Common myeloid progenitor, CD34-positive (primary cell): ENCODE data around the gene CFAP99.

Experiments used
- CTCF ChIA-PET: fragments of 350-600 bp; sonication (Branson Sonifier 250); formaldehyde crosslinking; loops from one replicate; lab custom pipeline; 2021; ENCODE audit warnings: antibody characterized with exemption; lab: Charles Lee
- POLR2A ChIA-PET: fragments of 350-600 bp; sonication (Branson Sonifier 250); formaldehyde crosslinking; loops from one replicate; lab custom pipeline; 2021; ENCODE audit warnings: antibody characterized with exemption; lab: Charles Lee
- DNase-seq, 3 donors: peaks; one replicate each; pipeline versions ENCODE4 v3.0.0 to v3.0.0-alpha.2; 2013
- H3K27ac ChIP-seq, 2 experiments: 1 replicate in 1 of 2; 2 replicates in 1 of 2; pipeline ENCODE4 v1.7.0; 2013; ENCODE audit warnings: inconsistent platforms in 2 of 2, low read length in 2 of 2, mild to moderate bottlenecking in 2 of 2, low read depth in 1 of 2, moderate library complexity in 1 of 2; ENCODE audit not compliant: severe bottlenecking in 2 of 2, insufficient read depth in 1 of 2, poor library complexity in 1 of 2
- H3K27me3 ChIP-seq, 5 experiments: replicated peaks in 2 of 5; 1 replicate in 3 of 5; 2 replicates in 2 of 5; pipeline versions ENCODE4 v1.6.1 to v1.7.0; 2013; ENCODE audit warnings: low read length in 4 of 5, mild to moderate bottlenecking in 2 of 5, moderate library complexity in 2 of 5, inconsistent platforms in 1 of 5; ENCODE audit not compliant: insufficient read depth in 5 of 5, control insufficient read depth in 4 of 5
- H3K36me3 ChIP-seq, 4 experiments: 1 replicate in 2 of 4; 2 replicates in 2 of 4; pipeline versions ENCODE4 v1.6.1 to v1.7.0; 2013; ENCODE audit warnings: low read length in 3 of 4, control low read depth in 1 of 4, mild to moderate bottlenecking in 1 of 4; ENCODE audit not compliant: control insufficient read depth in 4 of 4, insufficient read depth in 4 of 4
- H3K4me1 ChIP-seq, 4 experiments: 1 replicate in 3 of 4; 2 replicates in 1 of 4; pipeline versions ENCODE4 v1.6.1 to v1.7.1; 2013; ENCODE audit warnings: low read length in 3 of 4, mild to moderate bottlenecking in 3 of 4, control low read depth in 1 of 4, inconsistent platforms in 1 of 4, moderate library complexity in 1 of 4; ENCODE audit not compliant: control insufficient read depth in 4 of 4, insufficient read depth in 4 of 4; ENCODE audit errors: control extremely low read depth in 1 of 4
- H3K4me3 ChIP-seq, 7 experiments: 1 replicate in 4 of 7; 2 replicates in 3 of 7; pipeline versions ENCODE4 v1.5.1 to v1.7.0; 2013; ENCODE audit warnings: mild to moderate bottlenecking in 7 of 7, low read length in 6 of 7, moderate library complexity in 6 of 7, inconsistent platforms in 2 of 7, low read depth in 2 of 7, control low read depth in 1 of 7; ENCODE audit not compliant: insufficient read depth in 4 of 7, control insufficient read depth in 1 of 7; ENCODE audit errors: extremely low read depth in 1 of 7
- H3K9me3 ChIP-seq, 5 experiments: 1 replicate in 4 of 5; 2 replicates in 1 of 5; pipeline versions ENCODE4 v1.6.1 to v1.7.1; 2013; ENCODE audit warnings: low read length in 4 of 5, mild to moderate bottlenecking in 2 of 5, inconsistent platforms in 1 of 5, low read depth in 1 of 5, moderate library complexity in 1 of 5; ENCODE audit not compliant: control insufficient read depth in 4 of 5, insufficient read depth in 2 of 5; ENCODE audit errors: control extremely low read depth in 1 of 5
- WGBS: methylation state at CpG from one replicate; pipeline ENCODE4 v1.1.5; 2013; ENCODE audit not compliant: insufficient coverage; 5-methylcytosine and 5-hydroxymethylcytosine counted together

CFAP99 gene

DNA sequence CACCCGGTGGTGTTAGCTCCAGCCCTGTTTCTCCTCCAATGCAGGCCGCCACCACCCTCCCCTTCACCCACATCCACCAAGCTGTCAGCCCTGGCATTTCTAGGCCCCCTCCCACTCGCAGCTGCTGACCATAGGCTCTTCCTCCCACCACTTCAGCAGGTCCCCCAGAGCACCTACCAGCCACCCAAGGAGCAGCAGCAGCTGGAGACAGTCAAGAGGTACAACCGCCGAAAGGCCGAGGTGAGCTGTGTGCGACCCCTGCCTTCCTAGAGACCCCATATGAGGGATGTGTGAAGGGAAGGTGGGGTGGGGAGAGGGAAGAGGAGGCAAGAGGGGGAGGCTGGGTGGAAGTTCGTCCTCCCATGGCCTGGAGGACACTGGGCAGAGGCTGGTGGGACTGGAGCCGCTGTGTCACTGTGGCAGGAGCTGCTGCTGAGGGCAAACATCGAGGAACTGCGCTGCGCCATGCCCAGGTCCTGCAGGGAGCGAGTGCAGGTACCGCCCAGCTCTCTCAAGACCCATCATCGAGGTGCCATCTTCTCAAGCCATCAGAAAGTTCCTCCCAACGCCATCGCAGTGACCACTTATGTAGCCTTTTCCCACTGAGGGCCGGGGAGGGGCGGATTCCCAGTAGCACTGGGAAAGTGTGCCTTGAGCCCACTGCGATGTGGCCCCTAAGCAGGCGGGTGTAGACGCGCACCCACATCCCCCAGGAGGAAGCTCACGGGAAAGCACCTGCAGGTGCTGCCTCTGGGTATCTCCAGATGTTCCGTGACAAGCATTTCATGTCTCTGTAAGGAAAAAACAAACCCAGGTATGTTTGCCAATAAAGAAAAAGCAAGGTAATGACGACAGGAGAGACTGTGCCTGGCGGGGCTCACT, 31.0 kb downstream of the CFAP99 start:
- Histone ChIP-seq H3K9me3 (no peaks in the 10 kb centered on the region), H3K36me3 (no peaks in the 10 kb centered on the region), H3K27me3 (no peaks in the 10 kb centered on the region), H3K27ac (no peak overlapping the region), H3K4me1 (no peaks in the 10 kb centered on the region), H3K4me3 (no peak overlapping the region)
- WGBS: 97% methylated on average over 25 of the region's 27 CpGs
- DNase-seq: no peak
- ChIA-PET POLR2A (no interaction called here), CTCF (interaction anchor here (0.7 to 3.6 kb wide), 6 partner anchors 7 to 171 kb away, joined by 3 to 14 read pairs (median 4); no protein-coding TSS in a partner anchor)

DNA sequence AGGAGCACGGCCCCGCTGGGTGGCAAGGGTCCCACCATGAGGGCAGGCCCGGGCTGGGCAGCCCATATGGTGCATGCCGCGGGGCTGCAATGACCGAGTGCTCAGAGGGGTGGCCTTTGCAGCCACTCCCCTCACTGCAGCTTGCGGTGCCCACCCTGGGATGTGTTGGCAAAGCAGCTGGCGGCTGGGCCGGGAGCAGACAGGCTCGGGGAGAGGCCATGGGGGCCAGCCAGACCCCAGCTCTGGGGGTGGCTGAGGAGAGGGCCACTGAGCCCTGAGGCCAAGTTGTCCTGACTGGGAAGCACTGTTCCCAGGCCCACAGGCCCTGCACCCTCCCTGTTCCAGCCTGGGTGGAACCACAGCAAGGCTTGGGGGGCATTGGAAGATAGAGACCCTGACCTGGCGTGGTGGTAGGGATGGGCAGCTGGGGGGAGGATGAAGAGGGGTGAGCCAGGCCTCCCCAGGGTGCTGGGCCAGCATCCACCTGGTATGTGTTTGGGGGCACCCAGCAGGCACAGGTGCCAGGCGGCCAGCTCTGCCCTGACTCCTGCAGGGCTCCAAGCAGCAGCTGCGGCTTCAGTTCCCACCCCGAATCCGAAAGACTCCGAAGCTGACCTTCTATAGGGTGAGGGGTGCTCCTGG, 31.8 kb downstream of the CFAP99 start:
- WGBS: 96% methylated on average over 8 of the region's 16 CpGs
- Histone ChIP-seq H3K9me3 (no peaks in the 10 kb centered on the region), H3K27me3 (no peaks in the 10 kb centered on the region), H3K27ac (no peak overlapping the region), H3K4me1 (no peaks in the 10 kb centered on the region), H3K4me3 (no peak overlapping the region), H3K36me3 (no peaks in the 10 kb centered on the region)
- POLR2A ChIA-PET: no interaction called here
- DNase-seq: no peak
- CTCF ChIA-PET: interaction anchor here (1.8 to 3.6 kb wide), 3 partner anchors 8 to 14 kb away, joined by 4 to 14 read pairs (median 11); no protein-coding TSS in a partner anchor

DNA sequence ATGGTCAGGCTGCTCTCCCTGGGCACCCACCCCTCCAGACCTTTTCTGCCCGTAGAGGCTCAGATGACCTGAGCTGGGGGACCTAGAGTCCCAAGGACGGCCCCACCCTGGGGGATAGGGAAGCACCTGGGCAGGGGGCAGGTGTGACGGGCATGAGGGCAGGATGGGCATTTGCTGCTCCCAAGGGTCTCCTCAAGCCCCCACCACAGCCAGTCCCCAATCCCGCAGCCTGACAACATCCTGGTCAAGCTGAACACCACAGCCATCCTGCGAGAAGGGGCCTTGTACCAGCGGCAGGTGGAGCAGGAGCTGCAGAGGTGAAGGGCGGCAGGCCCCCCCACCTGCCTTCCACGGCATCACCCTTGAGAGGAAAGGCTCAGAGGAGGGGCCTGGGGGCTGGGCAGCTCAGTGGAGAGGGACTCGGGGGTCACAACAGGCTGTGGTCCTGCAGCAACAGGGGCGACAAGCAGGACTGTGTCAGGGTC, 32.3 kb downstream of the CFAP99 start:
- ChIA-PET POLR2A (no interaction called here), CTCF (interaction anchor here (2.8 to 3.6 kb wide), 2 partner anchors 9 kb away, joined by 11 to 14 read pairs; no protein-coding TSS in a partner anchor)
- DNase-seq: no peak
- Histone ChIP-seq H3K4me1 (no peaks in the 10 kb centered on the region), H3K36me3 (no peaks in the 10 kb centered on the region), H3K4me3 (no peak overlapping the region), H3K27ac (no peak overlapping the region), H3K27me3 (no peaks in the 10 kb centered on the region), H3K9me3 (no peaks in the 10 kb centered on the region)
- WGBS: 90% methylated on average over 7 of the region's 10 CpGs

DNA sequence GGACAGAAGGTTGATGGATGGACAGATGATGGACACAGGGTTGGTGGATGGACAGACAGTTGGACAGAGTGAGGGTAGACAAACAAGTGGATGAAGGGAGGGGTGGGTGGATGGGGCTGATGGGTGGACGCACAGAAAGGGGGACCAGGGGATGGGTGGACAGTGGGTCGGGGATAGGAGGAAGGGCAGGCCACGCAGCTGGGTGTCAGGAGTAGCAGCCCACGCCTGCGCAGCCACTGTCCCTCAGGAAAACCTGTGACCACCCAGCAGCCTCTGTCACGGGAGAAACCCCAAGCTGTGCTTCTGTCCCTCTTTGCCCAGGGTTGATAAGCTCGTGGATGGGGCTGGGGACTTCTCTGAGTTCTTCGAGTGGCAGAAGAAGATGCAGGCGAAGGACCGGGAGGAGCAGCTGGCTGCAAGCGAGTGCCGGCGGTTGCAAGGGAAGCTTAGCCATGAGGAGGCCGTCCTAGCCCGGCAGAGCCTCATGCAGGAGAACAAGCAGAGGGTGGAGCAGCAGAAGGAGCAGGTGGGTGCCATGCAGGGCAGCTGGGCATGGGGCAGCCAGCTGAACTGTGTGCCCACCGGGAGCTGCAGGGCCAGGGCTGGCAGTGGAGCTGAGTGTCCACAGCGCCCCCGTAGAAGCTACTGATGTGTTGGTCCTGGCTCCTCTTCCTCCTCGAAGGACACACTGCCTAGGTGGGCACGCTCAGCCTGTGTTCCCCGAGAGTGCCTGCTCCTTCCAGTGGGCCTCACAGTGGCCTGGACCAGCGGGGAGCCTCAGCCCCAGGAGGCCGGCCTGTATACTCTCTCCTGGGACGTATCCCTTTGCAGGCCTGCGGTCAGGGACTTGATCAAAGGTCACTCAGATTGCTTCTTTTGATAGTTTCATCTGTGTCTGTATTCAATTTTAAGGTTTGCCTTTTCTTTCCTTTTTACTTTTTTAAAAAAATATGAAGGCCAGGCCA, 33.3 kb downstream of the CFAP99 start:
- Histone ChIP-seq H3K27ac (no peak overlapping the region), H3K36me3 (no peaks in the 10 kb centered on the region), H3K9me3 (no peaks in the 10 kb centered on the region), H3K4me1 (no peaks in the 10 kb centered on the region), H3K4me3 (no peak overlapping the region), H3K27me3 (no peaks in the 10 kb centered on the region)
- CTCF ChIA-PET: interaction anchor here (1.0 to 3.6 kb wide), 3 partner anchors 8 to 14 kb away, joined by 3 to 14 read pairs (median 11); no protein-coding TSS in a partner anchor
- WGBS: 94% methylated on average over 23 of the region's 25 CpGs
- POLR2A ChIA-PET: interaction anchor here (0.7 kb wide), 1 partner anchor 12 kb away, joined by 3 read pairs; no protein-coding TSS in a partner anchor
- DNase-seq: no peak

DNA sequence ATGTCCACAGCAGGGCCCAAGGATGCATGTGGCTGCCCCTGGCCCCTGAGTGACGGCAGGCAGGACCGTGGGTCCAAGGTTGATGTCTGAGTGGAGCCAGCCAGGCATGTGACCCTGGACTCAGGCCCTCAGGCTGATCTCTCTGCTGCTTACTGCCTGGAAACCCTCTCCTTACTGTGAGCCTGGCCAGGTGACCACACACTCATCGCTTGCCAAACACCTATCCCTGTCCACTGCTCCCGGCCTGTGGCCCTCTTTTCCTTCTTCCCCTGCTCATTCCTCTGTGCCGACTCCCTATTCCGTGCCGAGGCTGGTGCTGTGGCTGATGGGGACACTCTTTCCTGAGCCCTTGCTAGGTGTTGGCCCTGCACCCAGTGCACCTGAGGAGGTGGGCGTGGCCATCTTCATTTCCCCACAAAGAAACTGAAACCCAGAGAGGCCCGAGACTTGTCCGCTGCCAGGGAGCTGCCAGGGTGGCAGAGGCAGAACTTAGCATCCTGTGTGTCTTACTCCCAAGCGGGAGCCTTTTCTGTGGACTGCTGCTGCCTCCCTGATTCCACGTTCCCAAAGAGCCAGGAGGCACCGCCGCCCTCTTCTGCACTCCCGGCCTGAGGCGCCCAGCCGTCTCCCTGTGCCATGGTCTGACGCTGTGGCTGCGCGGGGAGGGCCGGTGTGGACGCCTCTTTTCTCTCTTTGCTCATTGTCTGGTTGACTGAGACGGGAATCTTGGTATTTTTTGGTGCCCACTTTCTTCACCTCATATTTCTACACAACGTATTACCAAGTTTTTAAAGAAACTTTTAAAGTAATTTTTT, 38.9 kb downstream of the CFAP99 start:
- Histone ChIP-seq H3K27ac (no peak overlapping the region), H3K4me1 (peaks cover 0 to 9% (median 7%) of the 10 kb centered on the region in 4 experiments), H3K4me3 (no peak overlapping the region), H3K27me3 (peaks cover 0 to 5% (median 0%) of the 10 kb centered on the region in 5 experiments), H3K9me3 (no peaks in the 10 kb centered on the region), H3K36me3 (no peaks in the 10 kb centered on the region)
- no peak for DNase-seq
- CTCF ChIA-PET: no interaction called here
- WGBS: 92% methylated on average over 23 of the region's 24 CpGs
- POLR2A ChIA-PET: no interaction called here
